Measurements from ENCODE around the gene MYO9B.
A peak's percentile ranks its signal among the peaks of the same experiment; 100 is the strongest.
"Not testable (repeated sequence)": the region's sequence is repeated elsewhere in the genome, so short reads cannot be mapped to it uniquely, and the experiment has no call there.

Gene MYO9B

GRCh38 chr19:17090583-17090982, 15.0 kb downstream of the MYO9B start:
- H3K4me3 ChIP-seq (ENCODE audit: extremely low read depth, insufficient read depth, low read length, poor library complexity, severe bottlenecking), result no peak overlapping the region
- H3K4me1 ChIP-seq (ENCODE audit: control insufficient read depth, insufficient read depth, low read length, poor library complexity, severe bottlenecking), result peaks cover 44% of the 10 kb centered on the region
- 92 to 97% methylated on average over 4 to 6 of the region's 9 CpGs for WGBS, 2 experiments (ENCODE audit: insufficient coverage in 2 of 2)
- H3K36me3 ChIP-seq (ENCODE audit: control insufficient read depth, insufficient read depth, low read length), result peaks cover 48% of the 10 kb centered on the region
- peak overlapping the region; percentile 92 for H3K27ac ChIP-seq (ENCODE audit: low read depth, low read length, severe bottlenecking)
- H3K9me3 ChIP-seq (ENCODE audit: control insufficient read depth, low read length), result peaks cover 6% of the 10 kb centered on the region

GRCh38 chr19:17091758-17092333, 16.3 kb downstream of the MYO9B start:
- Histone ChIP-seq H3K4me3 (ENCODE audit: extremely low read depth, insufficient read depth, low read length, poor library complexity, severe bottlenecking) (no peak overlapping the region), H3K9me3 (ENCODE audit: control insufficient read depth, low read length) (peaks cover 6% of the 10 kb centered on the region), H3K4me1 (ENCODE audit: control insufficient read depth, insufficient read depth, low read length, poor library complexity, severe bottlenecking) (peaks cover 43% of the 10 kb centered on the region), H3K36me3 (ENCODE audit: control insufficient read depth, insufficient read depth, low read length) (peaks cover 45% of the 10 kb centered on the region), H3K27ac (ENCODE audit: low read depth, low read length, severe bottlenecking) (peak overlapping the region; percentile 16)
- WGBS, 2 experiments (ENCODE audit: insufficient coverage in 2 of 2), result 76 to 86% methylated on average over 12 to 14 of the region's 15 CpGs

- Histone ChIP-seq H3K4me1 (ENCODE audit: control insufficient read depth, insufficient read depth, low read length, poor library complexity, severe bottlenecking) (peaks cover 48% of the 10 kb centered on the region), H3K27ac (ENCODE audit: low read depth, low read length, severe bottlenecking) (no peak overlapping the region), H3K9me3 (ENCODE audit: control insufficient read depth, low read length) (peaks cover 6% of the 10 kb centered on the region), H3K4me3 (ENCODE audit: extremely low read depth, insufficient read depth, low read length, poor library complexity, severe bottlenecking) (no peak overlapping the region), H3K36me3 (ENCODE audit: control insufficient read depth, insufficient read depth, low read length) (peaks cover 38% of the 10 kb centered on the region)
- WGBS, 2 experiments (ENCODE audit: insufficient coverage in 2 of 2), result 89 to 92% methylated on average over 1 to 2 of the region's 2 CpGs
These were observed 17.1 kb downstream of the MYO9B start for GRCh38 chr19:17092696-17093095.

GRCh38 chr19:17094694-17095093, 19.1 kb downstream of the MYO9B start:
- Histone ChIP-seq H3K4me1 (ENCODE audit: control insufficient read depth, insufficient read depth, low read length, poor library complexity, severe bottlenecking) (peaks cover 41% of the 10 kb centered on the region), H3K36me3 (ENCODE audit: control insufficient read depth, insufficient read depth, low read length) (peaks cover 41% of the 10 kb centered on the region)
- not testable (repeated sequence) for H3K27ac ChIP-seq (ENCODE audit: low read depth, low read length, severe bottlenecking); H3K9me3 ChIP-seq (ENCODE audit: control insufficient read depth, low read length); H3K4me3 ChIP-seq (ENCODE audit: extremely low read depth, insufficient read depth, low read length, poor library complexity, severe bottlenecking)
- 92 to 100% methylated on average over 3 of the region's 3 CpGs for WGBS, 2 experiments (ENCODE audit: insufficient coverage in 2 of 2)

- WGBS, 2 experiments (ENCODE audit: insufficient coverage in 2 of 2), result 94 to 99% methylated on average over 14 to 23 of the region's 23 CpGs
- Histone ChIP-seq H3K4me3 (ENCODE audit: extremely low read depth, insufficient read depth, low read length, poor library complexity, severe bottlenecking) (no peak overlapping the region), H3K36me3 (ENCODE audit: control insufficient read depth, insufficient read depth, low read length) (peaks cover 41% of the 10 kb centered on the region), H3K4me1 (ENCODE audit: control insufficient read depth, insufficient read depth, low read length, poor library complexity, severe bottlenecking) (peaks cover 35% of the 10 kb centered on the region), H3K9me3 (ENCODE audit: control insufficient read depth, low read length) (peaks cover 6% of the 10 kb centered on the region), H3K27ac (ENCODE audit: low read depth, low read length, severe bottlenecking) (no peak overlapping the region)
These were observed 19.8 kb downstream of the MYO9B start for GRCh38 chr19:17095141-17095919.

- Histone ChIP-seq H3K9me3 (ENCODE audit: control insufficient read depth, low read length) (peaks cover 14% of the 10 kb centered on the region), H3K4me1 (ENCODE audit: control insufficient read depth, insufficient read depth, low read length, poor library complexity, severe bottlenecking) (peaks cover 28% of the 10 kb centered on the region), H3K27ac (ENCODE audit: low read depth, low read length, severe bottlenecking) (peak overlapping the region; percentile 91), H3K4me3 (ENCODE audit: extremely low read depth, insufficient read depth, low read length, poor library complexity, severe bottlenecking) (no peak overlapping the region), H3K36me3 (ENCODE audit: control insufficient read depth, insufficient read depth, low read length) (peaks cover 49% of the 10 kb centered on the region)
- WGBS, 2 experiments (ENCODE audit: insufficient coverage in 2 of 2), result 78 to 93% methylated on average over 3 to 4 of the region's 8 CpGs
These were observed 22.1 kb downstream of the MYO9B start for GRCh38 chr19:17097593-17098126.

- no peak overlapping the region for H3K4me3 ChIP-seq (ENCODE audit: extremely low read depth, insufficient read depth, low read length, poor library complexity, severe bottlenecking)
- peak overlapping the region; percentile 91 for H3K27ac ChIP-seq (ENCODE audit: low read depth, low read length, severe bottlenecking)
- H3K9me3 ChIP-seq (ENCODE audit: control insufficient read depth, low read length), result peaks cover 19% of the 10 kb centered on the region
- WGBS, 2 experiments (ENCODE audit: insufficient coverage in 2 of 2), result 85 to 86% methylated on average over 8 to 9 of the region's 9 CpGs
- H3K4me1 ChIP-seq (ENCODE audit: control insufficient read depth, insufficient read depth, low read length, poor library complexity, severe bottlenecking), result peaks cover 28% of the 10 kb centered on the region
- H3K36me3 ChIP-seq (ENCODE audit: control insufficient read depth, insufficient read depth, low read length), result peaks cover 50% of the 10 kb centered on the region
These were observed 22.7 kb downstream of the MYO9B start for GRCh38 chr19:17098326-17098725.

GRCh38 chr19:17101686-17102628, 26.4 kb downstream of the MYO9B start:
- peaks cover 22% of the 10 kb centered on the region for H3K4me1 ChIP-seq (ENCODE audit: control insufficient read depth, insufficient read depth, low read length, poor library complexity, severe bottlenecking)
- no peak overlapping the region for H3K27ac ChIP-seq (ENCODE audit: low read depth, low read length, severe bottlenecking)
- H3K36me3 ChIP-seq (ENCODE audit: control insufficient read depth, insufficient read depth, low read length), result peaks cover 62% of the 10 kb centered on the region
- 97 to 98% methylated on average over 50 to 51 of the region's 59 CpGs for WGBS, 2 experiments (ENCODE audit: insufficient coverage in 2 of 2)
- no peak overlapping the region for H3K4me3 ChIP-seq (ENCODE audit: extremely low read depth, insufficient read depth, low read length, poor library complexity, severe bottlenecking)
- peaks cover 15% of the 10 kb centered on the region for H3K9me3 ChIP-seq (ENCODE audit: control insufficient read depth, low read length)

GRCh38 chr19:17103177-17103576, 27.6 kb downstream of the MYO9B start:
- H3K36me3 ChIP-seq (ENCODE audit: control insufficient read depth, insufficient read depth, low read length), result peaks cover 62% of the 10 kb centered on the region

GRCh38 chr19:17104679-17105078, 29.1 kb downstream of the MYO9B start:
- WGBS, 2 experiments (ENCODE audit: insufficient coverage in 2 of 2), result 96 to 100% methylated on average over 3 to 4 of the region's 7 CpGs
- Histone ChIP-seq H3K4me3 (ENCODE audit: extremely low read depth, insufficient read depth, low read length, poor library complexity, severe bottlenecking) (no peak overlapping the region), H3K27ac (ENCODE audit: low read depth, low read length, severe bottlenecking) (no peak overlapping the region), H3K4me1 (ENCODE audit: control insufficient read depth, insufficient read depth, low read length, poor library complexity, severe bottlenecking) (peaks cover 21% of the 10 kb centered on the region), H3K9me3 (ENCODE audit: control insufficient read depth, low read length) (peaks cover 15% of the 10 kb centered on the region), H3K36me3 (ENCODE audit: control insufficient read depth, insufficient read depth, low read length) (peaks cover 67% of the 10 kb centered on the region)

More at GRCh38 chr19:17103177-17103576, 27.6 kb downstream of the MYO9B start:
- peaks cover 21% of the 10 kb centered on the region for H3K4me1 ChIP-seq (ENCODE audit: control insufficient read depth, insufficient read depth, low read length, poor library complexity, severe bottlenecking)
- H3K9me3 ChIP-seq (ENCODE audit: control insufficient read depth, low read length), result peaks cover 15% of the 10 kb centered on the region
- H3K4me3 ChIP-seq (ENCODE audit: extremely low read depth, insufficient read depth, low read length, poor library complexity, severe bottlenecking), result no peak overlapping the region
- WGBS, 2 experiments (ENCODE audit: insufficient coverage in 2 of 2), result 97 to 100% methylated on average over 3 of the region's 3 CpGs
- no peak overlapping the region for H3K27ac ChIP-seq (ENCODE audit: low read depth, low read length, severe bottlenecking)
